ENCODE measurements around the gene SCLY. TPM values are rescaled to one million over a fixed set of nuclear protein-coding genes. Genes with fewer than 3 reads are reported as not detected.

The SCLY gene
- polyA plus RNA-seq, 2 of the 4 experiments (the other 2 are of a cell fraction) = 19.0 to 28.3 TPM

DNA sequence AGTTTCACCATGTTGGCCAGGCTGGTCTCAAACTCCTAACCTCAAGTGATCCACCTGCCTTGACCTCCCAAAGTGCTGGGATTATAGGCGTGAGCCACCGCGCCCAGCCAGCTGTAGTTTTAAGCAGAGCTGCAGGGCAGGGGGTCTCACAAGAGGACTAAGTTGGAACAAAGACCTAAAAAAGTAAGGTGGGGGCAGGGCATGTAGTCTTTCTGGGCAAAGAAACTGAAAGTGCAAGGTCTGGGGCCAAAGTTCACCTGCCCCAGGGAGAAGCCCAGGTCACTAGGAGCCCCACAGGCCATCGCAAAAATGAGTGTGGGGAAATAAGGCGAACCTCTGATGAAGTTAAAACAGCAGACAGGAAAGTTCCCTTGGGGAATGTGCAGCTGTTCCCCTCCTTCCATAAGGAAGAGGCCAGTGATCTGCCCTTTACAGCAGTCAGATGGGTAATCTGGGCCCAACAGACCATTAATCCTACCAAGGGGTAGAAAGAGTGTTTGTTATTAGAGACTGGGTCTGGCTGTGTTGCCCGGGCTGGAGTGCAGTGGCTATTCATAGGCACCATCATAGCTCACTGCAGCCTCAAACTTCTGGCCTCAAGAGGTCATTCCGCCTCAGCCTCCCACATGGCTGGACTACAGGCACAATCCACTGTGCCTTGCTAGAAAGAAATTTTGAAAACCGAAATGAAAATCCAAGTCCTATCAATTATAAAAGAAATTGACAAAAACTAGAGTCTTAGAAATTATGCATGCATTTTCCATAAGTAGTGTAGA is 2.8 kb downstream of the SCLY start (continued):
- no peak for TF ChIP-seq EP300 (IDR thresholded peaks at IDR 0.05)

DNA sequence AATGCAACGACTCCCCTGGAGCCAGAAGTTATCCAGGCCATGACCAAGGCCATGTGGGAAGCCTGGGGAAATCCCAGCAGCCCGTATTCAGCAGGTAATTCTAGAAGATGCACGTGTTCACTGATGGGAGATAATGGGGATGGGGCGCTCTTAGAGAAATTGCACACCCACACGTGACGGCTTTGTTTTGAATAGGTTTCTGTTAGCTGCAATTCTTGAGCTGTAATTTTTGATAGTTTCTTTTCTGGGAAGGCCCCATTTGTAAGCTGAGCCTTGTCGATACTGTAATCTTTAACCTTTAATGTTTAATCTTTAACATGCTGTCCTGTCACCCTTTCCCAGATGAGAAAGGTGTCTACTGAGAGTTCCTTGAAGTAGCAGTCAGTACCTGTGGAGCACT is 3.6 kb downstream of the SCLY start:
- DNase-seq (ENCODE audit: low read depth in 1 of 2, low spot score in 1 of 2) = no peak
- 92% methylated on average over 7 of the region's 7 CpGs for WGBS (ENCODE audit: missing lambda C conversion rate)
- no peak overlapping the region for H3K27ac ChIP-seq
- H3K4me3 ChIP-seq = no peak overlapping the region
- POLR2A ChIA-PET = no interaction called here
- no peaks in the 10 kb centered on the region for H3K9me3 ChIP-seq
- TF ChIP-seq ZC3H11A (IDR thresholded peaks at IDR 0.05) = no peak
- TF ChIP-seq, protein P1, sequence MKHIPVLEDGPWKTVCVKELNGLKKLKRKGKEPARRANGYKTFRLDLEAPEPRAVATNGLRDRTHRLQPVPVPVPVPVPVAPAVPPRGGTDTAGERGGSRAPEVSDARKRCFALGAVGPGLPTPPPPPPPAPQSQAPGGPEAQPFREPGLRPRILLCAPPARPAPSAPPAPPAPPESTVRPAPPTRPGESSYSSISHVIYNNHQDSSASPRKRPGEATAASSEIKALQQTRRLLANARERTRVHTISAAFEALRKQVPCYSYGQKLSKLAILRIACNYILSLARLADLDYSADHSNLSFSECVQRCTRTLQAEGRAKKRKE (CRISPR knock-in tag; IDR thresholded peaks at IDR 0.05; ENCODE audit: low read depth) = no peak
- TF ChIP-seq, protein P2, sequence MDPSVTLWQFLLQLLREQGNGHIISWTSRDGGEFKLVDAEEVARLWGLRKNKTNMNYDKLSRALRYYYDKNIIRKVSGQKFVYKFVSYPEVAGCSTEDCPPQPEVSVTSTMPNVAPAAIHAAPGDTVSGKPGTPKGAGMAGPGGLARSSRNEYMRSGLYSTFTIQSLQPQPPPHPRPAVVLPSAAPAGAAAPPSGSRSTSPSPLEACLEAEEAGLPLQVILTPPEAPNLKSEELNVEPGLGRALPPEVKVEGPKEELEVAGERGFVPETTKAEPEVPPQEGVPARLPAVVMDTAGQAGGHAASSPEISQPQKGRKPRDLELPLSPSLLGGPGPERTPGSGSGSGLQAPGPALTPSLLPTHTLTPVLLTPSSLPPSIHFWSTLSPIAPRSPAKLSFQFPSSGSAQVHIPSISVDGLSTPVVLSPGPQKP (IDR thresholded peaks at IDR 0.05; ENCODE audit: low read depth, low read length) = no peak
- no peak for TF ChIP-seq FOSB (CRISPR knock-in tag; IDR thresholded peaks at IDR 0.05)
- TF ChIP-seq CEBPB (IDR thresholded peaks at IDR 0.05) = no peak
- no peak for TF ChIP-seq SREBF2 (IDR thresholded peaks at IDR 0.05)
- TF ChIP-seq FOXS1 (CRISPR knock-in tag; IDR thresholded peaks at IDR 0.05) = no peak
- TF ChIP-seq, protein P3, sequence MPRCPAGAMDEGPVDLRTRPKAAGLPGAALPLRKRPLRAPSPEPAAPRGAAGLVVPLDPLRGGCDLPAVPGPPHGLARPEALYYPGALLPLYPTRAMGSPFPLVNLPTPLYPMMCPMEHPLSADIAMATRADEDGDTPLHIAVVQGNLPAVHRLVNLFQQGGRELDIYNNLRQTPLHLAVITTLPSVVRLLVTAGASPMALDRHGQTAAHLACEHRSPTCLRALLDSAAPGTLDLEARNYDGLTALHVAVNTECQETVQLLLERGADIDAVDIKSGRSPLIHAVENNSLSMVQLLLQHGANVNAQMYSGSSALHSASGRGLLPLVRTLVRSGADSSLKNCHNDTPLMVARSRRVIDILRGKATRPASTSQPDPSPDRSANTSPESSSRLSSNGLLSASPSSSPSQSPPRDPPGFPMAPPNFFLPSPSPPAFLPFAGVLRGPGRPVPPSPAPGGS (IDR thresholded peaks at IDR 0.05) = no peak
- TF ChIP-seq, protein P4, sequence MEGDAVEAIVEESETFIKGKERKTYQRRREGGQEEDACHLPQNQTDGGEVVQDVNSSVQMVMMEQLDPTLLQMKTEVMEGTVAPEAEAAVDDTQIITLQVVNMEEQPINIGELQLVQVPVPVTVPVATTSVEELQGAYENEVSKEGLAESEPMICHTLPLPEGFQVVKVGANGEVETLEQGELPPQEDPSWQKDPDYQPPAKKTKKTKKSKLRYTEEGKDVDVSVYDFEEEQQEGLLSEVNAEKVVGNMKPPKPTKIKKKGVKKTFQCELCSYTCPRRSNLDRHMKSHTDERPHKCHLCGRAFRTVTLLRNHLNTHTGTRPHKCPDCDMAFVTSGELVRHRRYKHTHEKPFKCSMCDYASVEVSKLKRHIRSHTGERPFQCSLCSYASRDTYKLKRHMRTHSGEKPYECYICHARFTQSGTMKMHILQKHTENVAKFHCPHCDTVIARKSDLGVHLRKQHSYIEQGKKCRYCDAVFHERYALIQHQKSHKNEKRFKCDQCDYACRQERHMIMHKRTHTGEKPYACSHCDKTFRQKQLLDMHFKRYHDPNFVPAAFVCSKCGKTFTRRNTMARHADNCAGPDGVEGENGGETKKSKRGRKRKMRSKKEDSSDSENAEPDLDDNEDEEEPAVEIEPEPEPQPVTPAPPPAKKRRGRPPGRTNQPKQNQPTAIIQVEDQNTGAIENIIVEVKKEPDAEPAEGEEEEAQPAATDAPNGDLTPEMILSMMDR (IDR thresholded peaks at IDR 0.05) = no peak
- TF ChIP-seq ZSCAN20 (CRISPR knock-in tag; IDR thresholded peaks at IDR 0.05) = no peak
- ATAC-seq = no peak
- FAIRE-seq = no peak
- H3K4me1 ChIP-seq = peaks cover 14% of the 10 kb centered on the region
- H3K4me2 ChIP-seq = no peak overlapping the region
- CTCF ChIA-PET = interaction anchor here (1.0 kb wide), 1 partner anchor 23 kb away, joined by 5 read pairs; no protein-coding TSS in a partner anchor

DNA sequence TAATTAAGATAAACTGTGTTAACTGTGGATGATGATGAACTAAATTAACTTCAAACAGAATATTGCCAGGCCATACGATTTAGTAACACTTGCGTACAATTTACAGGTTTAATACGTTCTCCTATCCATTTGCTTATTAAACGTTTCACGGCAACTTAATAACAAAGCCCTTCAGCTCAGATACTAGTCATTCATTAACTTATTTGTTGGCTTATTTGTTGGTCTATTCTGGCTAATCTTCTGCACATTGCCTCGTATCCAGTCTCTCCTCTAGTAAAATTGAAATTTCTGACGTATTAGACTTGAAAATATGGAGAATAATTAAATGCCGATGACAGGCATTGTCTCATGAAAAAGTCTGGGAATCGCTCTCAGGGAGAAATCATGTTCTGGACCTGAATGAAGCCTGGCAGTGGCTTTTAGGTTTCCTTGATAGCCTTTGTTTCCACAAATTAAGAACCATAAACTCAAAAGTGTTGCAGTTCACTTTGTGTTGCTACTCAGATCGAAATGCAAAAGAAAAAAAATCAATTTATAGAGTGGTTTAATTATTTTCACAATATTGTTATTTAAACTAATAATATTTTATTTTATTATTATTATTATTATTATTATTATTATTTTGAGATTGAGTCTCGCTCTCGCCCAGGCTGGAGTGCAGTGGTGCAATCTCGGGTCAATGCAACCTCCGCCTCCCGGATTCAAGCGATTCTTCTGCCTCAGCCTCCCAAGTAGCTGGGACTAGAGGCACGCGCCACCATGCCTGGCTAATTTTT is 4.5 kb downstream of the SCLY start:
- DNase-seq (ENCODE audit: low read depth in 1 of 2, low spot score in 1 of 2) = no peak
- ChIA-PET CTCF (interaction anchor here (1.0 kb wide), 1 partner anchor 22 kb away, joined by 5 read pairs; no protein-coding TSS in a partner anchor), POLR2A (no interaction called here)
- H3K4me2 ChIP-seq = no peak overlapping the region
- TF ChIP-seq, protein P5, sequence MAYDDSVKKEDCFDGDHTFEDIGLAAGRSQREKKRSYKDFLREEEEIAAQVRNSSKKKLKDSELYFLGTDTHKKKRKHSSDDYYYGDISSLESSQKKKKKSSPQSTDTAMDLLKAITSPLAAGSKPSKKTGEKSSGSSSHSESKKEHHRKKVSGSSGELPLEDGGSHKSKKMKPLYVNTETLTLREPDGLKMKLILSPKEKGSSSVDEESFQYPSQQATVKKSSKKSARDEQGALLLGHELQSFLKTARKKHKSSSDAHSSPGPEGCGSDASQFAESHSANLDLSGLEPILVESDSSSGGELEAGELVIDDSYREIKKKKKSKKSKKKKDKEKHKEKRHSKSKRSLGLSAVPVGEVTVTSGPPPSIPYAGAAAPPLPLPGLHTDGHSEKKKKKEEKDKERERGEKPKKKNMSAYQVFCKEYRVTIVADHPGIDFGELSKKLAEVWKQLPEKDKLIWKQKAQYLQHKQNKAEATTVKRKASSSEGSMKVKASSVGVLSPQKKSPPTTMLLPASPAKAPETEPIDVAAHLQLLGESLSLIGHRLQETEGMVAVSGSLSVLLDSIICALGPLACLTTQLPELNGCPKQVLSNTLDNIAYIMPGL (CRISPR knock-in tag; IDR thresholded peaks at IDR 0.05; ENCODE audit: borderline replicate concordance) = no peak
- TF ChIP-seq CHD2 (IDR thresholded peaks at IDR 0.05; ENCODE audit: low read length, partially characterized antibody) = no peak
- H3K4me1 ChIP-seq = peaks cover 8% of the 10 kb centered on the region; the same call in 2 of the 3 replicates
- 84% methylated on average over 18 of the region's 18 CpGs for WGBS (ENCODE audit: missing lambda C conversion rate)
- FAIRE-seq = no peak
- no peak overlapping the region for H3K27ac ChIP-seq
- no peaks in the 10 kb centered on the region for H3K9me3 ChIP-seq
- no peak overlapping the region for H3K4me3 ChIP-seq
- ATAC-seq = no peak
